Heart left ventricle (tissue), 16 donors: ENCODE data around the gene GALNT14. TPM values are rescaled to one million over a fixed set of nuclear protein-coding genes. Genes with fewer than 3 reads are reported as not detected.

Experiments used
- ATAC-seq, 4 donors: fragments of 200-7000 bp; cut with Tn5 transposase; one replicate each; pipeline ENCODE4 v1.9.1; 2020 to 2022; ENCODE audit warnings: moderate library complexity in 4 of 4, mild to moderate bottlenecking in 3 of 4, moderate number of reproducible peaks in 1 of 4
- DNase-seq, 5 donors: peaks; one replicate each; pipeline ENCODE4 v3.0.0-alpha.2; 2020
- H3K27ac ChIP-seq, 12 donors: fragments of 200-600 bp; sonication (generic) in 4 of 12; one replicate each; pipeline versions ENCODE4 v1.5.0 to v1.8.0; 2016 to 2022; ENCODE audit warnings: mild to moderate bottlenecking in 2 of 12
- H3K27me3 ChIP-seq, 9 donors: fragments of 200-600 bp; sonication (generic) in 2 of 9; one replicate each; pipeline versions ENCODE4 v1.5.1 to v1.8.0; 2016 to 2022; ENCODE audit warnings: mild to moderate bottlenecking in 3 of 9
- H3K36me3 ChIP-seq, 9 donors: fragments of 200-600 bp; sonication (generic) in 2 of 9; one replicate each; pipeline versions ENCODE4 v1.5.0 to v1.8.0; 2018 to 2022; ENCODE audit warnings: mild to moderate bottlenecking in 2 of 9
- H3K4me1 ChIP-seq, 12 donors: fragments of 200-600 bp; sonication (generic) in 4 of 12; one replicate each; pipeline versions ENCODE4 v1.5.0 to v1.8.0; 2016 to 2022; ENCODE audit warnings: mild to moderate bottlenecking in 3 of 12
- H3K4me3 ChIP-seq, 12 donors: fragments of 200-600 bp; sonication (generic) in 4 of 12; one replicate each; pipeline versions ENCODE4 v1.5.0 to v1.8.0; 2017 to 2022; ENCODE audit warnings: mild to moderate bottlenecking in 9 of 12, moderate library complexity in 4 of 12
- H3K9me3 ChIP-seq, 12 donors: fragments of 200-600 bp; sonication (generic) in 4 of 12; one replicate each; pipeline versions ENCODE4 v1.5.0 to v1.8.0; 2016 to 2022; ENCODE audit warnings: mild to moderate bottlenecking in 1 of 12
- CTCF ChIP-seq, 12 donors: fragments of 200-600 bp; sonication (generic) in 4 of 12; IDR thresholded peaks; one replicate each; pipeline versions ENCODE4 v1.5.0 to v1.8.0; 2018 to 2022; ENCODE audit warnings: antibody characterized with exemption in 12 of 12, mild to moderate bottlenecking in 5 of 12
- POLR2A ChIP-seq, 2 donors: fragments of 450-650 bp; IDR thresholded peaks; one replicate each; pipeline ENCODE4 v1.6.1; 2017; ENCODE audit warnings: antibody characterized with exemption in 2 of 2, mild to moderate bottlenecking in 2 of 2, moderate library complexity in 2 of 2
- WGBS, 4 donors: extraction: QIAGEN DNeasy Blood & Tissue Kit in 2 of 4; methylation state at CpG; one replicate each; pipeline versions ENCODE4 v1.1.5 to v1.1.7; 2013 to 2018; 5-methylcytosine and 5-hydroxymethylcytosine counted together
- intact Hi-C, 10 donors: fragments of 100-400 bp; cut with DNase I; formaldehyde crosslinking; loops; one replicate each; pipeline versions ENCODE4 v1.11.1 to v1.14.2; 2022
- polyA plus RNA-seq, 2 donors: library from polyadenylated mRNA; stranded (reverse); fragments of 200-250 nt; gene quantifications; one replicate each; pipeline ENCODE4 v1.2.3, GENCODE V29; 2013
- total RNA-seq, 9 donors: library from RNA; depleted of rRNA in 2 of 9; stranded (reverse); fragments of >200 nt in 2 of 9; fragmentation: NEBNext Ultra II Directional in 3 of 9; extraction: Animal tissue kit (Norgen Biotek cat#: 25700) in 3 of 9; gene quantifications; one replicate each; pipeline versions ENCODE4 v1.1.0 to v1.2.4, GENCODE V29; 2016 to 2023
- donor health status: ischemic (EF 13 %, LVEDD 7.1; RV severe dilation, severe dysfunction).
- donor health status: healthy with polysubstance abuse.
- donor health status: DM: no; HTN: yes; CAD: no.
- donor health status: DM: no; HTN: no; CAD: no.
- donor health status: ischemic (EF 25% LVEDD 6.9; RV normal size, moderate dysfunction).
- donor health status: ischemic (EF 25% LVEDD 5.7; RV mildly dilated, moderate dysfunction).
- donor health status: healthy.
- donor health status: DM: yes; HTN: yes; CAD: no.
- donor health status: ischemic (EF 35%, LVEDD 5.7; RV mildly dilated, moderate dysfunction).
- donor health status: nonischemic (EF 11% LVEDD 7.7; RV severe dilation, severe dysfunction).
- donor health status: DM: yes; HTN: yes; CAD: no.
- donor health status: PGD.
- donor health status: ischemic (EF 29% LVEDD 5.4; RV normal size, mild dysfunction).
- donor health status: nonischemic (EF 23%, LVEDD 6.1; RV moderate dilation, normal function).

GALNT14 gene
- total and polyA plus RNA-seq, 11 donors = 0.29 to 2.4 (median 1.0) TPM; not detected in 2

DNA sequence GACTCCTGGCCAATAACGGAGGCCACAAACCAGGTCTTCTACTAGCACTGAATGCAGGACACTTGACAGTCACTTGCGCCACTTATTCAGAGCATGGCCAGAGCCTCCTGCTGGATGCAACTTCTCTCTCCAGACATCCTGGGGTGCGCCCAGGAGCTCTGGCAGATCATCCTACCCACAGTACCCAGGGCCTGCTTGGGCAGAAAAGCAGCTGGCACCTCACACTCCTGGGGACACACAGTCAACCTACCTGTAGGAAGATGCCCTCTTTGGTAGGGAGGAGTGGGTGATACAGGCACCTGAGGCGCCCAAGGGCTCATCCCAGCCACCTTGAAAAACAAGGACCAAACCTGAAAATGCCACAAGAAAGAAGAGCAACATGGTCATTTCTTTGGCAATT lies 13.3 kb downstream of the GALNT14 start:
- H3K36me3 ChIP-seq = no peaks in the 10 kb centered on the region
- no peak overlapping the region for H3K27ac ChIP-seq
- intact Hi-C loops = no loop called here
- no peak overlapping the region for H3K4me3 ChIP-seq
- 83 to 91% (median 89%) methylated on average over 4 of the region's 4 CpGs for WGBS, 4 donors
- H3K27me3 ChIP-seq = peaks cover 0 to 13% (median 0%) of the 10 kb centered on the region in 9 donors
- TF ChIP-seq CTCF (IDR thresholded peaks at IDR 0.05) (no peak), POLR2A (IDR thresholded peaks at IDR 0.05) (no peak)
- no peak for ATAC-seq
- H3K9me3 ChIP-seq = no peaks in the 10 kb centered on the region
- DNase-seq = no peak
- no peaks in the 10 kb centered on the region for H3K4me1 ChIP-seq

DNA sequence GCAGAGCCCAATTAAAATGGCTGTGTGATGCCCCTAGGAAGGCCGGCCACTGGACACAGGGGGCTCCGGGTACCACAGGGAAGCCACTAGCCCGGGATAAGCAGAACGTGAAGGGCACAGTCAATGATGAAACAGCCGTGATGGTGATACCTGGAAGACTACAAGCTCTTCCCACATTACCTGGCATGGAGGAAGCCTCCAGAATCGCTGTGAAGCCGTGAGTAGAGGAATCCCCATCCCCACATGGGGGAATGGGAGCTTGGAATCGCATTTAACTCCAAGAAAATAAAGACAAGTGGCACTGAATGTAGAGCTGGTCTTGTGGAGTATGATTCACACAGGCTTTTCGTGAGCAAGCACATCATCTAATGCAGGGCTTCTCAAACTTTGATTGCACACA lies 16.1 kb downstream of the GALNT14 start:
- no peaks in the 10 kb centered on the region for H3K36me3 ChIP-seq
- peaks cover 0 to 13% (median 0%) of the 10 kb centered on the region in 9 donors for H3K27me3 ChIP-seq
- no peak for DNase-seq
- TF ChIP-seq POLR2A (IDR thresholded peaks at IDR 0.05) (no peak), CTCF (IDR thresholded peaks at IDR 0.05) (no peak)
- WGBS, 4 donors = 84 to 91% (median 89%) methylated on average over 9 of the region's 9 CpGs
- no peak overlapping the region for H3K27ac ChIP-seq
- no peak overlapping the region for H3K4me3 ChIP-seq
- no peaks in the 10 kb centered on the region for H3K9me3 ChIP-seq
- no peaks in the 10 kb centered on the region for H3K4me1 ChIP-seq
- no peak for ATAC-seq
- intact Hi-C loops = no loop called here

DNA sequence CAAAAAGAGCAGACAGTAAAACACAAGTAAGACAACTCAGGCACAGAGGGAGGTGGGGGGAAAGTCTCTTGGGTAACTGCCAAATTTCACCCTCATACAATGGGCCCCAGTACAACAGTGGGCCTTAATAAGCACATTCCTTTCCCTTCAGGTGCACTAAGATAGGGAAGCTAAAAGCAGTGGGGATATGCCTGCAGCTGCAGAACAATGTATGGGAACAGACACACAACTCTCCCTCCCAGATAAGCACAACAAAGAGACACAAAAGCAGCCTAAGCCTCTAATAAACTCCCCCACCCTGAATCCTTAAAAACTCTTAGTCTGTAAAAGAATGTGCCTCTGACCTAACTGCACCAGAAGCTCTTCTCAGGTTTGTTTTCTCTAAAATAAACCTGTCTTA lies 24.5 kb downstream of the GALNT14 start:
- H3K4me1 ChIP-seq = no peaks in the 10 kb centered on the region
- TF ChIP-seq CTCF (IDR thresholded peaks at IDR 0.05) (no peak), POLR2A (IDR thresholded peaks at IDR 0.05) (no peak)
- intact Hi-C loops = no loop called here
- ATAC-seq (no peak), DNase-seq (no peak)
- peaks cover 0 to 10% (median 0%) of the 10 kb centered on the region in 9 donors for H3K27me3 ChIP-seq
- no peaks in the 10 kb centered on the region for H3K36me3 ChIP-seq
- no peaks in the 10 kb centered on the region for H3K9me3 ChIP-seq
- H3K4me3 ChIP-seq = no peak overlapping the region
- H3K27ac ChIP-seq = no peak overlapping the region

DNA sequence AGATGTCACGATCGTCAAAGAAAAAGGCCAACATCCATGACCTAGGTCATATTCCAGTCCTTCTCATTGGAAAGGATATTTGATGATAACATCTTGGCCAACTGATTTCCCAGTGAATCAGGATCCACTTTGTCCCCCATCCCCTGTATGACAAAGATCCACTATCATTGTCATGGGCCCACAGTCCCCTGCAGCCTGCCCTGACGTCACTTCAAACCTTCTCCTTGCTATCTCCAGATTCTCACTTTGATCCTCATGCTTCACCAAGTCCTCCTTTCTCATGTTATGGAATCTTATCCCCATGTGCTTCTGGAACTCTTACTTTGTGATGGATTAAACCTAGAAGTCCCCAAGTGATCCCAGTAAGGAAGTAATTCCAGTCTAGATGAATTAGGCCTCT lies 25.7 kb downstream of the GALNT14 start:
- H3K36me3 ChIP-seq = no peaks in the 10 kb centered on the region
- 91 to 94% (median 93%) methylated on average over 3 of the region's 3 CpGs for WGBS, 4 donors
- intact Hi-C loops = no loop called here

More for the DNA sequence above, 25.7 kb downstream of the GALNT14 start:
- Histone ChIP-seq H3K9me3 (no peaks in the 10 kb centered on the region), H3K27me3 (peaks cover 0 to 10% (median 0%) of the 10 kb centered on the region in 9 donors), H3K4me1 (no peaks in the 10 kb centered on the region), H3K4me3 (no peak overlapping the region), H3K27ac (no peak overlapping the region)
- TF ChIP-seq CTCF (IDR thresholded peaks at IDR 0.05) (no peak), POLR2A (IDR thresholded peaks at IDR 0.05) (no peak)
- no peak for ATAC-seq
- DNase-seq = no peak
